ENCODE measurements around the gene CHSY1. TPM values are rescaled to one million over a fixed set of nuclear protein-coding genes. Genes with fewer than 3 reads are reported as not detected.

Gene CHSY1
- total and polyA plus RNA-seq, 10 of the 15 experiments (the other 5 are each of a cell fraction or from before 2014, with no cell fraction given): 1.4 to 31.2 (median 10.5) TPM

GRCh38 chr15:101148166-101148880, 103.5 kb downstream of the CHSY1 start (continued):
- TF ChIP-seq SKIL (IDR thresholded peaks at IDR 0.05; ENCODE audit: low read depth, poor library complexity, severe bottlenecking): peak; percentile 33
- 0 out of 2 replicates have a peak, but pooled peaks have one; percentile 30 for TF ChIP-seq BACH1 (IDR thresholded peaks at IDR 0.05; ENCODE audit: borderline replicate concordance)
- TF ChIP-seq IKZF1 (conservative IDR thresholded peaks at IDR 0.05): peak; percentile 95
- peak in 1 of 2 experiments; percentile 31; a peak in 1 of 4 replicates for TF ChIP-seq BHLHE40 (IDR thresholded peaks at IDR 0.05; ENCODE audit: borderline replicate concordance in 1 of 2, low read depth in 2 of 2, low read length in 1 of 2)
- TF ChIP-seq IRF4 (IDR thresholded peaks at IDR 0.05; ENCODE audit: low read depth, low read length): 0 out of 2 replicates have a peak, but pooled peaks have one; percentile 51
- TF ChIP-seq, protein P1, sequence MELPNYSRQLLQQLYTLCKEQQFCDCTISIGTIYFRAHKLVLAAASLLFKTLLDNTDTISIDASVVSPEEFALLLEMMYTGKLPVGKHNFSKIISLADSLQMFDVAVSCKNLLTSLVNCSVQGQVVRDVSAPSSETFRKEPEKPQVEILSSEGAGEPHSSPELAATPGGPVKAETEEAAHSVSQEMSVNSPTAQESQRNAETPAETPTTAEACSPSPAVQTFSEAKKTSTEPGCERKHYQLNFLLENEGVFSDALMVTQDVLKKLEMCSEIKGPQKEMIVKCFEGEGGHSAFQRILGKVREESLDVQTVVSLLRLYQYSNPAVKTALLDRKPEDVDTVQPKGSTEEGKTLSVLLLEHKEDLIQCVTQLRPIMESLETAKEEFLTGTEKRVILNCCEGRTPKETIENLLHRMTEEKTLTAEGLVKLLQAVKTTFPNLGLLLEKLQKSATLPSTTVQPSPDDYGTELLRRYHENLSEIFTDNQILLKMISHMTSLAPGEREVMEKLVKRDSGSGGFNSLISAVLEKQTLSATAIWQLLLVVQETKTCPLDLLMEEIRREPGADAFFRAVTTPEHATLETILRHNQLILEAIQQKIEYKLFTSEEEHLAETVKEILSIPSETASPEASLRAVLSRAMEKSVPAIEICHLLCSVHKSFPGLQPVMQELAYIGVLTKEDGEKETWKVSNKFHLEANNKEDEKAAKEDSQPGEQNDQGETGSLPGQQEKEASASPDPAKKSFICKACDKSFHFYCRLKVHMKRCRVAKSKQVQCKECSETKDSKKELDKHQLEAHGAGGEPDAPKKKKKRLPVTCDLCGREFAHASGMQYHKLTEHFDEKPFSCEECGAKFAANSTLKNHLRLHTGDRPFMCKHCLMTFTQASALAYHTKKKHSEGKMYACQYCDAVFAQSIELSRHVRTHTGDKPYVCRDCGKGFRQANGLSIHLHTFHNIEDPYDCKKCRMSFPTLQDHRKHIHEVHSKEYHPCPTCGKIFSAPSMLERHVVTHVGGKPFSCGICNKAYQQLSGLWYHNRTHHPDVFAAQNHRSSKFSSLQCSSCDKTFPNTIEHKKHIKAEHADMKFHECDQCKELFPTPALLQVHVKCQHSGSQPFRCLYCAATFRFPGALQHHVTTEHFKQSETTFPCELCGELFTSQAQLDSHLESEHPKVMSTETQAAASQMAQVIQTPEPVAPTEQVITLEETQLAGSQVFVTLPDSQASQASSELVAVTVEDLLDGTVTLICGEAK (IDR thresholded peaks at IDR 0.05; ENCODE audit: borderline replicate concordance): no peak

All from GM12878 (cell line).